GM12878 (cell line): ENCODE data around the gene TARP.

Experiments used
- BCL11A ChIP-seq: IDR thresholded peaks from 2 replicates; pipeline ENCODE4 v1.6.1; 2011; ENCODE audit warnings: low read depth, low read length
- CBX5 ChIP-seq: sonication (generic); IDR thresholded peaks from 2 replicates; pipeline ENCODE4 v1.6.1; 2016; ENCODE audit warnings: low read depth, moderate library complexity, mild to moderate bottlenecking, inconsistent platforms
- CHD4 ChIP-seq: fragments of 200-600 bp; sonication (generic); IDR thresholded peaks from 2 replicates; pipeline ENCODE4 v1.6.1; 2016; ENCODE audit warnings: mild to moderate bottlenecking
- CTCF ChIP-seq, 3 experiments: IDR thresholded peaks in 2 of 3; conservative IDR thresholded peaks in 1 of 3; 2 replicates each; pipeline ENCODE4 v1.5.1; 2011; ENCODE audit warnings: low read depth in 3 of 3, low read length in 3 of 3, mild to moderate bottlenecking in 3 of 3, control low read depth in 2 of 3, moderate library complexity in 2 of 3, inconsistent platforms in 1 of 3, mixed read lengths in 1 of 3; ENCODE audit not compliant: control insufficient read depth in 2 of 3, insufficient read depth in 1 of 3; ENCODE audit errors: extremely low read depth in 1 of 3
- DPF2 ChIP-seq: fragments of 450-650 bp; IDR thresholded peaks from 2 replicates; pipeline ENCODE4 v1.6.1; 2017; ENCODE audit warnings: mild to moderate bottlenecking
- E4F1 ChIP-seq: fragments of 450-650 bp; IDR thresholded peaks from 2 replicates; pipeline ENCODE4 v1.6.1; 2018; ENCODE audit warnings: borderline replicate concordance, mild to moderate bottlenecking; ENCODE audit not compliant: partially characterized antibody
- FOXK2 ChIP-seq: fragments of 450-650 bp; IDR thresholded peaks from 2 replicates; pipeline ENCODE4 v1.6.1; 2017; ENCODE audit warnings: mild to moderate bottlenecking, moderate library complexity
- GATAD2B ChIP-seq: fragments of 450-650 bp; conservative IDR thresholded peaks from 2 replicates; pipeline ENCODE4 v1.6.1; 2017; ENCODE audit warnings: low read depth, mild to moderate bottlenecking, moderate library complexity
- HDAC2 ChIP-seq: fragments of 200-600 bp; sonication (generic); IDR thresholded peaks from 2 replicates; pipeline ENCODE4 v1.6.1; 2017
- HDAC6 ChIP-seq: fragments of 200-600 bp; sonication (generic); IDR thresholded peaks from one replicate; pipeline ENCODE4 v1.8.0; 2017; ENCODE audit warnings: antibody characterized with exemption; ENCODE audit not compliant: unreplicated experiment
- IKZF2 ChIP-seq, 2 experiments: fragments of 450-650 bp; IDR thresholded peaks; 2 replicates each; pipeline ENCODE4 v1.6.1; 2017; ENCODE audit warnings: mild to moderate bottlenecking in 2 of 2, moderate library complexity in 2 of 2
- KAT2A ChIP-seq: conservative IDR thresholded peaks from 2 replicates; pipeline ENCODE4 v1.6.1; 2011; ENCODE audit warnings: low read depth, low read length; ENCODE audit not compliant: control insufficient read depth
- MEF2B ChIP-seq: fragments of 450-650 bp; IDR thresholded peaks from 2 replicates; pipeline ENCODE4 v1.6.1; 2018; ENCODE audit warnings: mild to moderate bottlenecking, moderate library complexity; ENCODE audit not compliant: partially characterized antibody, poor library complexity, severe bottlenecking
- POU2F2 ChIP-seq: IDR thresholded peaks from 3 replicates; pipeline ENCODE4 v1.6.1; 2011; ENCODE audit warnings: low read depth, mild to moderate bottlenecking, low read length, borderline replicate concordance
- RAD21 ChIP-seq: IDR thresholded peaks from 2 replicates; pipeline ENCODE4 v1.6.1; 2011; ENCODE audit warnings: mild to moderate bottlenecking, low read depth, low read length, moderate library complexity; ENCODE audit not compliant: insufficient read depth
- RB1 ChIP-seq: fragments of 450-650 bp; formaldehyde crosslinking; IDR thresholded peaks from 2 replicates; pipeline ENCODE4 v1.6.1; 2017; ENCODE audit warnings: mild to moderate bottlenecking, borderline replicate concordance
- SMARCA5 ChIP-seq: fragments of 450-650 bp; IDR thresholded peaks from 2 replicates; pipeline ENCODE4 v1.6.1; 2017; ENCODE audit warnings: mild to moderate bottlenecking
- SMC3 ChIP-seq: IDR thresholded peaks from 2 replicates; pipeline ENCODE4 v1.6.1; 2011; ENCODE audit warnings: low read length, improper control_type of control experiment, borderline replicate concordance
- SPI1 ChIP-seq: IDR thresholded peaks from 2 replicates; pipeline ENCODE4 v1.6.1; 2011; ENCODE audit warnings: low read depth, mild to moderate bottlenecking, low read length, moderate library complexity, borderline replicate concordance; ENCODE audit not compliant: insufficient read depth
- SUPT20H ChIP-seq: IDR thresholded peaks from 2 replicates; pipeline ENCODE4 v1.6.1; 2011; ENCODE audit warnings: low read depth, mild to moderate bottlenecking, low read length, moderate library complexity, borderline replicate concordance; ENCODE audit not compliant: control insufficient read depth
- TARDBP ChIP-seq: IDR thresholded peaks from 2 replicates; pipeline ENCODE4 v1.6.1; 2016; ENCODE audit warnings: borderline replicate concordance
- USF2 ChIP-seq: IDR thresholded peaks from 2 replicates; pipeline ENCODE4 v1.6.1; 2011; ENCODE audit warnings: low read depth, low read length, improper control_type of control experiment, borderline replicate concordance

Gene TARP

GRCh38 chr7:38222481-38223096, 50.8 kb downstream of the TARP start (continued):
- no peak for TF ChIP-seq USF2
- no peak for TF ChIP-seq CBX5
- TF ChIP-seq CHD4: no peak
- TF ChIP-seq POU2F2: peak; percentile 31; the same call in 1 of the 3 replicates
- TF ChIP-seq IKZF2 (IDR thresholded peaks at IDR 0.05): no peak
- TF ChIP-seq BCL11A: no peak
- peak; percentile 97 for TF ChIP-seq RAD21
- TF ChIP-seq TARDBP: no peak
- TF ChIP-seq SPI1: no peak
- no peak for TF ChIP-seq SMARCA5
- TF ChIP-seq KAT2A: no peak
- no peak for TF ChIP-seq GATAD2B
- no peak for TF ChIP-seq HDAC6
- TF ChIP-seq FOXK2: peak; percentile 68
- TF ChIP-seq RB1: no peak
- no peak for TF ChIP-seq MEF2B
- peak; percentile 87 for TF ChIP-seq SMC3
- TF ChIP-seq HDAC2: no peak
- TF ChIP-seq CTCF (IDR thresholded peaks at IDR 0.05 in 2 of 3, conservative IDR thresholded peaks at IDR 0.05 in 1 of 3; ENCODE audit: control insufficient read depth in 2 of 3, extremely low read depth in 1 of 3, insufficient read depth in 1 of 3, low read depth in 3 of 3, low read length in 3 of 3): peak; percentile 72 to 79 (median 79)
- TF ChIP-seq DPF2: no peak
- TF ChIP-seq E4F1: no peak
- no peak for TF ChIP-seq SUPT20H
